ENCODE measurements around the gene ARID3A. TPM values are rescaled to one million over a fixed set of nuclear protein-coding genes. Genes with fewer than 3 reads are reported as not detected.
A peak's percentile ranks its signal among the peaks of the same experiment; 100 is the strongest.

The ARID3A gene
- total and polyA plus RNA-seq, 2 donors = 4.4 to 8.8 TPM

GRCh38 chr19:917323-918151 is 8.3 kb upstream of the ARID3A start, which contains the start of gene KISS1R:
KISS1R (plus strand) TSS chr19:917333; CDS start chr19:917503, 170 bp downstream.
- H3K27me3 ChIP-seq (ENCODE audit: control insufficient read depth in 2 of 2, insufficient read depth in 1 of 2, low read length in 1 of 2) = peaks cover 57 to 78% of the 10 kb centered on the region in 2 donors
- H3K4me3 ChIP-seq (ENCODE audit: low read length in 2 of 2) = peak within 1 kb of the TSS in 1 of 2 donors; percentile 16
- peaks cover 0 to 11% of the 10 kb centered on the region in 2 donors for H3K9me3 ChIP-seq (ENCODE audit: control insufficient read depth in 2 of 2, insufficient read depth in 1 of 2, low read length in 1 of 2)
- peak in 1 of 9 donors; percentile 43 for DNase-seq (ENCODE audit: low read depth in 6 of 9, low spot score in 9 of 9)
- peaks cover 20 to 41% of the 10 kb centered on the region in 2 donors for H3K4me1 ChIP-seq (ENCODE audit: control insufficient read depth in 2 of 2, insufficient read depth in 2 of 2, low read length in 2 of 2)
- 1% methylated on average over 87 of the region's 87 CpGs for WGBS
- no peak within 1 kb of the TSS for H3K27ac ChIP-seq (ENCODE audit: low read depth in 1 of 2, low read length in 1 of 2)
- no peaks in the 10 kb centered on the region for H3K36me3 ChIP-seq (ENCODE audit: control insufficient read depth in 2 of 2, insufficient read depth in 2 of 2, low read length in 1 of 2)

- H3K27me3 ChIP-seq (ENCODE audit: control insufficient read depth in 2 of 2, insufficient read depth in 1 of 2, low read length in 1 of 2) = peaks cover 57 to 79% of the 10 kb centered on the region in 2 donors
- H3K4me3 ChIP-seq (ENCODE audit: low read length in 2 of 2) = no peak overlapping the region
- 5% methylated on average over 12 of the region's 12 CpGs for WGBS
Observed at GRCh38 chr19:918152-918437, 7.7 kb upstream of the ARID3A start.

GRCh38 chr19:918481-919198 is 7.2 kb upstream of the ARID3A start:
- Histone ChIP-seq H3K4me3 (ENCODE audit: low read length in 2 of 2) (no peak overlapping the region), H3K9me3 (ENCODE audit: control insufficient read depth in 2 of 2, insufficient read depth in 1 of 2, low read length in 1 of 2) (peaks cover 0 to 7% of the 10 kb centered on the region in 2 donors), H3K27ac (ENCODE audit: low read depth in 1 of 2, low read length in 1 of 2) (no peak overlapping the region), H3K36me3 (ENCODE audit: control insufficient read depth in 2 of 2, insufficient read depth in 2 of 2, low read length in 1 of 2) (no peaks in the 10 kb centered on the region), H3K4me1 (ENCODE audit: control insufficient read depth in 2 of 2, insufficient read depth in 2 of 2, low read length in 2 of 2) (peaks cover 17 to 36% of the 10 kb centered on the region in 2 donors), H3K27me3 (ENCODE audit: control insufficient read depth in 2 of 2, insufficient read depth in 1 of 2, low read length in 1 of 2) (peaks cover 57 to 80% of the 10 kb centered on the region in 2 donors)
- peak in 1 of 9 donors; percentile 48 for DNase-seq (ENCODE audit: low read depth in 6 of 9, low spot score in 9 of 9)
- 4% methylated on average over 58 of the region's 58 CpGs for WGBS

More at GRCh38 chr19:918152-918437, 7.7 kb upstream of the ARID3A start:
- no peaks in the 10 kb centered on the region for H3K36me3 ChIP-seq (ENCODE audit: control insufficient read depth in 2 of 2, insufficient read depth in 2 of 2, low read length in 1 of 2)
- no peak overlapping the region for H3K27ac ChIP-seq (ENCODE audit: low read depth in 1 of 2, low read length in 1 of 2)
- peaks cover 20 to 41% of the 10 kb centered on the region in 2 donors for H3K4me1 ChIP-seq (ENCODE audit: control insufficient read depth in 2 of 2, insufficient read depth in 2 of 2, low read length in 2 of 2)
- peaks cover 0 to 11% of the 10 kb centered on the region in 2 donors for H3K9me3 ChIP-seq (ENCODE audit: control insufficient read depth in 2 of 2, insufficient read depth in 1 of 2, low read length in 1 of 2)
- no peak for DNase-seq (ENCODE audit: low read depth in 6 of 9, low spot score in 9 of 9)

- Histone ChIP-seq H3K4me3 (ENCODE audit: low read length in 2 of 2) (peak overlapping the region in 1 of 2 donors; percentile 49), H3K4me1 (ENCODE audit: control insufficient read depth in 2 of 2, insufficient read depth in 2 of 2, low read length in 2 of 2) (peaks cover 16 to 41% of the 10 kb centered on the region in 2 donors), H3K27ac (ENCODE audit: low read depth in 1 of 2, low read length in 1 of 2) (no peak overlapping the region), H3K27me3 (ENCODE audit: control insufficient read depth in 2 of 2, insufficient read depth in 1 of 2, low read length in 1 of 2) (peaks cover 57 to 80% of the 10 kb centered on the region in 2 donors), H3K36me3 (ENCODE audit: control insufficient read depth in 2 of 2, insufficient read depth in 2 of 2, low read length in 1 of 2) (no peaks in the 10 kb centered on the region), H3K9me3 (ENCODE audit: control insufficient read depth in 2 of 2, insufficient read depth in 1 of 2, low read length in 1 of 2) (peaks cover 0 to 7% of the 10 kb centered on the region in 2 donors)
- WGBS = 4% methylated on average over 68 of the region's 68 CpGs
- peak in 1 of 9 donors; percentile 59 for DNase-seq (ENCODE audit: low read depth in 6 of 9, low spot score in 9 of 9)
Observed at GRCh38 chr19:919199-920050, 6.4 kb upstream of the ARID3A start.

GRCh38 chr19:920051-920864 is 5.6 kb upstream of the ARID3A start:
- peaks cover 16 to 48% of the 10 kb centered on the region in 2 donors for H3K4me1 ChIP-seq (ENCODE audit: control insufficient read depth in 2 of 2, insufficient read depth in 2 of 2, low read length in 2 of 2)
- peaks cover 52 to 80% of the 10 kb centered on the region in 2 donors for H3K27me3 ChIP-seq (ENCODE audit: control insufficient read depth in 2 of 2, insufficient read depth in 1 of 2, low read length in 1 of 2)
- no peaks in the 10 kb centered on the region for H3K36me3 ChIP-seq (ENCODE audit: control insufficient read depth in 2 of 2, insufficient read depth in 2 of 2, low read length in 1 of 2)
- H3K9me3 ChIP-seq (ENCODE audit: control insufficient read depth in 2 of 2, insufficient read depth in 1 of 2, low read length in 1 of 2) = peaks cover 0 to 7% of the 10 kb centered on the region in 2 donors
- H3K27ac ChIP-seq (ENCODE audit: low read depth in 1 of 2, low read length in 1 of 2) = no peak overlapping the region
- H3K4me3 ChIP-seq (ENCODE audit: low read length in 2 of 2) = peak overlapping the region; percentile 9 to 49
- 2% methylated on average over 84 of the region's 84 CpGs for WGBS
- peak in 3 of 9 donors; percentile 64 to 76 (median 71) for DNase-seq (ENCODE audit: low read depth in 6 of 9, low spot score in 9 of 9)

GRCh38 chr19:924553-925086 is 1.2 kb upstream of the ARID3A start:
- peaks cover 19 to 38% of the 10 kb centered on the region in 2 donors for H3K27me3 ChIP-seq (ENCODE audit: control insufficient read depth in 2 of 2, insufficient read depth in 1 of 2, low read length in 1 of 2)
- WGBS = 17% methylated on average over 31 of the region's 31 CpGs
- no peak for DNase-seq (ENCODE audit: low read depth in 6 of 9, low spot score in 9 of 9)
- H3K36me3 ChIP-seq (ENCODE audit: control insufficient read depth in 2 of 2, insufficient read depth in 2 of 2, low read length in 1 of 2) = peaks cover 2 to 8% of the 10 kb centered on the region in 2 donors
- H3K4me3 ChIP-seq (ENCODE audit: low read length in 2 of 2) = peak overlapping the region; percentile 57 to 95
- H3K9me3 ChIP-seq (ENCODE audit: control insufficient read depth in 2 of 2, insufficient read depth in 1 of 2, low read length in 1 of 2) = no peaks in the 10 kb centered on the region
- peaks cover 13 to 41% of the 10 kb centered on the region in 2 donors for H3K4me1 ChIP-seq (ENCODE audit: control insufficient read depth in 2 of 2, insufficient read depth in 2 of 2, low read length in 2 of 2)
- no peak overlapping the region for H3K27ac ChIP-seq (ENCODE audit: low read depth in 1 of 2, low read length in 1 of 2)

- Histone ChIP-seq H3K27me3 (ENCODE audit: control insufficient read depth in 2 of 2, insufficient read depth in 1 of 2, low read length in 1 of 2) (peaks cover 14 to 34% of the 10 kb centered on the region in 2 donors), H3K27ac (ENCODE audit: low read depth in 1 of 2, low read length in 1 of 2) (peak overlapping the region; percentile 57 to 85), H3K4me3 (ENCODE audit: low read length in 2 of 2) (peak overlapping the region; percentile 57 to 95), H3K4me1 (ENCODE audit: control insufficient read depth in 2 of 2, insufficient read depth in 2 of 2, low read length in 2 of 2) (peaks cover 10 to 36% of the 10 kb centered on the region in 2 donors), H3K36me3 (ENCODE audit: control insufficient read depth in 2 of 2, insufficient read depth in 2 of 2, low read length in 1 of 2) (peaks cover 2 to 12% of the 10 kb centered on the region in 2 donors), H3K9me3 (ENCODE audit: control insufficient read depth in 2 of 2, insufficient read depth in 1 of 2, low read length in 1 of 2) (no peaks in the 10 kb centered on the region)
- DNase-seq (ENCODE audit: low read depth in 6 of 9, low spot score in 9 of 9) = peak in 3 of 9 donors; percentile 41 to 89 (median 76)
- under 1% methylated on average over 39 of the region's 39 CpGs for WGBS
Observed at GRCh38 chr19:925087-925525, 729 bp upstream of the ARID3A start.

- peak overlapping the region; percentile 52 to 53 for H3K27ac ChIP-seq (ENCODE audit: low read depth in 1 of 2, low read length in 1 of 2)
- peaks cover 4 to 18% of the 10 kb centered on the region in 2 donors for H3K36me3 ChIP-seq (ENCODE audit: control insufficient read depth in 2 of 2, insufficient read depth in 2 of 2, low read length in 1 of 2)
- no peak for DNase-seq (ENCODE audit: low read depth in 6 of 9, low spot score in 9 of 9)
- 1% methylated on average over 21 of the region's 21 CpGs for WGBS
- H3K4me1 ChIP-seq (ENCODE audit: control insufficient read depth in 2 of 2, insufficient read depth in 2 of 2, low read length in 2 of 2) = peaks cover 3 to 27% of the 10 kb centered on the region in 2 donors
- H3K4me3 ChIP-seq (ENCODE audit: low read length in 2 of 2) = peak overlapping the region; percentile 91 to 95
- H3K27me3 ChIP-seq (ENCODE audit: control insufficient read depth in 2 of 2, insufficient read depth in 1 of 2, low read length in 1 of 2) = peaks cover 2 to 22% of the 10 kb centered on the region in 2 donors
- no peaks in the 10 kb centered on the region for H3K9me3 ChIP-seq (ENCODE audit: control insufficient read depth in 2 of 2, insufficient read depth in 1 of 2, low read length in 1 of 2)
Observed at GRCh38 chr19:926323-926588, 421 bp downstream of the ARID3A start.
